Gastroesophageal sphincter (tissue), 4 donors: ENCODE measurements around the gene FGFR3. TPM values are rescaled to one million over a fixed set of nuclear protein-coding genes. Genes with fewer than 3 reads are reported as not detected.
A peak's percentile ranks its signal among the peaks of the same experiment; 100 is the strongest.

Experiments
- ATAC-seq: fragments of 150-250 bp; one replicate; pipeline ENCODE4 v1.9.1; 2016; ENCODE audit warnings: mild to moderate bottlenecking, moderate library complexity
- H3K27ac ChIP-seq, 4 donors: fragments of 200-600 bp; sonication (generic) in 3 of 4; 1 replicate in 3 of 4; 2 replicates in 1 of 4; pipeline ENCODE4 v1.5.1; 2016 to 2019
- H3K27me3 ChIP-seq: fragments of 200-600 bp; sonication (generic); one replicate; pipeline ENCODE4 v1.5.1; 2019
- H3K36me3 ChIP-seq, 2 donors: fragments of 200-600 bp; sonication (generic); one replicate each; pipeline ENCODE4 v1.5.1; 2019; ENCODE audit warnings: control low read depth in 1 of 2
- H3K4me1 ChIP-seq, 3 donors: fragments of 200-600 bp; sonication (generic); 1 replicate in 2 of 3; 2 replicates in 1 of 3; pipeline ENCODE4 v1.5.1; 2016 to 2019; ENCODE audit warnings: control low read depth in 2 of 3
- H3K4me3 ChIP-seq, 2 donors: fragments of 200-600 bp; sonication (generic); one replicate each; pipeline ENCODE4 v1.5.1; 2019; ENCODE audit warnings: mild to moderate bottlenecking in 1 of 2, moderate library complexity in 1 of 2
- H3K9me3 ChIP-seq, 3 donors: fragments of 200-600 bp; sonication (generic); one replicate each; pipeline ENCODE4 v1.5.1; 2017 to 2019; ENCODE audit warnings: control low read depth in 2 of 3
- CTCF ChIP-seq, 4 experiments: fragments of 200-600 bp in 2 of 4; fragments of 450-650 bp in 2 of 4; sonication (generic) in 1 of 4; IDR thresholded peaks; one replicate each; pipeline ENCODE4 v1.5.1; 2017 to 2019; ENCODE audit warnings: antibody characterized with exemption in 4 of 4, mild to moderate bottlenecking in 2 of 4, moderate library complexity in 2 of 4
- EP300 ChIP-seq: sonication (generic); formaldehyde crosslinking; IDR thresholded peaks from one replicate; pipeline ENCODE4 v1.6.1; 2017; ENCODE audit warnings: antibody characterized with exemption, mild to moderate bottlenecking
- POLR2A ChIP-seq, 2 donors: fragments of 450-650 bp; IDR thresholded peaks; one replicate each; pipeline ENCODE4 v1.6.1; 2017; ENCODE audit warnings: antibody characterized with exemption in 2 of 2, mild to moderate bottlenecking in 2 of 2, moderate library complexity in 1 of 2
- POLR2AphosphoS5 ChIP-seq: sonication (generic); formaldehyde crosslinking; IDR thresholded peaks from one replicate; pipeline ENCODE4 v1.6.1; 2017; ENCODE audit warnings: antibody characterized with exemption
- WGBS, 2 donors: methylation state at CpG; one replicate each; pipeline ENCODE4 v1.1.5; 2018; ENCODE audit warnings: low coverage in 1 of 2; 5-methylcytosine and 5-hydroxymethylcytosine counted together
- total RNA-seq, 4 donors: library from RNA; depleted of rRNA; stranded (reverse); fragments of >200 nt; gene quantifications; one replicate each; pipeline ENCODE4 v1.1.0, GENCODE V29; 2016

Gene FGFR3
- total RNA-seq, 4 donors from 2014 or later, result 1.4 to 17.7 (median 1.8) TPM

GRCh38 chr4:1759818-1760223, 33.3 kb upstream of the FGFR3 start:
- Histone ChIP-seq H3K4me3 (no peak overlapping the region), H3K36me3 (no peaks in the 10 kb centered on the region), H3K27me3 (peaks cover 12% of the 10 kb centered on the region), H3K9me3 (no peaks in the 10 kb centered on the region), H3K27ac (no peak overlapping the region), H3K4me1 (peaks cover 0 to 17% (median 8%) of the 10 kb centered on the region in 3 donors)
- no CpG with 5 or more reads among the region's 13 CpGs for WGBS, 2 donors
- TF ChIP-seq POLR2AphosphoS5 (no peak), EP300 (no peak), CTCF (IDR thresholded peaks at IDR 0.05) (no peak), POLR2A (IDR thresholded peaks at IDR 0.05) (no peak)
- ATAC-seq, result no peak

- H3K27me3 ChIP-seq, result peaks cover 13% of the 10 kb centered on the region
- WGBS, 2 donors, result no CpG with 5 or more reads among the region's 25 CpGs
- H3K9me3 ChIP-seq, result no peaks in the 10 kb centered on the region
- H3K4me1 ChIP-seq, result peaks cover 0 to 17% (median 8%) of the 10 kb centered on the region in 3 donors
- H3K36me3 ChIP-seq, result no peaks in the 10 kb centered on the region
- ATAC-seq, result no peak
- H3K27ac ChIP-seq, result no peak overlapping the region
- TF ChIP-seq POLR2AphosphoS5 (no peak), CTCF (IDR thresholded peaks at IDR 0.05) (no peak), POLR2A (IDR thresholded peaks at IDR 0.05) (no peak), EP300 (no peak)
- H3K4me3 ChIP-seq, result no peak overlapping the region
Measured at GRCh38 chr4:1760521-1761071, 32.5 kb upstream of the FGFR3 start.

DNA sequence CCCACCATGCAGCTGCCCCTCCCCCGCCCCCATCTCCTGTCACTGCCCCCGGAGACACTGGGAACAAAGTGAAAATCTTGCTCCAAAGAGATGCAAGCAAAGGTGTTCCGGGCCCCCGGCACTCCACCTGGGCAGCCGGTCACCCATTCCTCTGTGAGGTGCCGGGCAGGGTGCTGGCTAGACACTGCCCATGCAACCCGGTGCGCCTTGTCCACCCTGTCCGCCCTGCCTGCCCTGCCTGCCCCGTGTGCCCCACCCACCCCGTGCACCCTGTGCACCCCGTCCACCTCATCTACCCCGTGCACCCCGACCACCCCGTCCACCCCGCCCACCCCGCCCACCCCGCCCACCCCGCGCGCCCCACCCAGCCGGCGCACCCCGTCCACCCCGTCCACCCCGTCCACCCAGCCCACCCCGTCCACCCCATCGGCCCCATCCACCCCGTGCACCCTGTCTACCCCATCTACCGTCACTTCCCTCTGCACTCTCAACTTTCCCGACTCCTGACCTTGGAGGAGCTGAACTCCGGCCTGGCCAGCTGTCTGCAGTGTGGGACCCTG, 31.9 kb upstream of the FGFR3 start:
- Histone ChIP-seq H3K27ac (no peak overlapping the region), H3K9me3 (no peaks in the 10 kb centered on the region), H3K36me3 (no peaks in the 10 kb centered on the region), H3K4me1 (peaks cover 0 to 18% (median 8%) of the 10 kb centered on the region in 3 donors), H3K4me3 (no peak overlapping the region), H3K27me3 (peaks cover 17% of the 10 kb centered on the region)
- no peak for ATAC-seq
- WGBS, 2 donors, result no CpG with 5 or more reads among the region's 32 CpGs
- TF ChIP-seq POLR2AphosphoS5, result no peak

DNA sequence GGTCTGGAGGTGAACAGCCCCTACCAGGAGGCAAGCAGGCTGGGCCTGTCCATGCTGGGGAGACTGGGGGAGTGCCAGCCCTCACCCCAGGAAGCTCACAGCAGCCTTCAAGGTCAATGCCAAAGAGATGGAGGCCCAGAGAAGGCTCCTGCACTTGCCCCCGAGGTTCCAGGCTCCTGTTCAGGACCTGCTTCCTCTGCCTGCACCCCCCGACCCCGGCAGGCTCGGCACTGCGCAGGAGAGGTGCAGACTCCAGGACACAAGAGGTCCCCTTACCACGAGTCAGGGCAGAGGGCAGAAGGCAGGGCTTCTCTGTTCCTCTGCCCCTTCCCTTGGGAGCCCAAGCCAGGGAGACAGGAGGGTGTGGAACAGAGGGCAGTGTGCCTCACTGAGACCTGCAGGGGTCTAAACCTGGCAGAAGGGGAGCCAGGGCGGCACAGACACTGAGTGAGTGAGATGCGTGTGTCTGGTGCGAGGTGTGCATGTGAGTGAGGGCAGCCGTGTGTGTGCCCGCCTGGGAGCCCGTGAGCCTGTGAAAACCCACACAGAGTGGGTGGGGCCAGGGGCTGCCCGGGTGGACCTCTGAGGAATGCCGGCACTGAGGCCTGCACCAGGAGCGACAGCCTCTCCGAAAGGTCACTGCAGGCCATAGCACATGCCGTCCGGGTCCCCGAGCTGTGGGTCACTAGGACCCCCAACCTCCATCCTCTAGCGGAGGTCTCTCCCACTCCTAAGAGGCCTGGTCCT, 30.7 kb upstream of the FGFR3 start:
- Histone ChIP-seq H3K9me3 (no peaks in the 10 kb centered on the region), H3K36me3 (no peaks in the 10 kb centered on the region), H3K27me3 (peaks cover 27% of the 10 kb centered on the region), H3K4me1 (peaks cover 0 to 29% (median 13%) of the 10 kb centered on the region in 3 donors), H3K27ac (no peak overlapping the region), H3K4me3 (no peak overlapping the region)
- WGBS, 2 donors, result 88% methylated on average over 3 of the region's 20 CpGs; no CpG with 5 or more reads in 1 of the 2 donors
- TF ChIP-seq POLR2A (IDR thresholded peaks at IDR 0.05) (no peak), POLR2AphosphoS5 (no peak), EP300 (no peak), CTCF (IDR thresholded peaks at IDR 0.05) (no peak)
- ATAC-seq, result no peak

GRCh38 chr4:1763070-1763549, 30.0 kb upstream of the FGFR3 start:
- TF ChIP-seq EP300 (no peak), POLR2A (IDR thresholded peaks at IDR 0.05) (no peak), CTCF (IDR thresholded peaks at IDR 0.05) (no peak), POLR2AphosphoS5 (no peak)
- H3K27ac ChIP-seq, result peak overlapping the region in 2 of 4 donors; percentile 19 to 55
- WGBS, 2 donors, result 38% methylated on average over 12 of the region's 31 CpGs; no CpG with 5 or more reads in 1 of the 2 donors
- H3K4me3 ChIP-seq, result peak overlapping the region in 1 of 2 donors; percentile 39
- H3K27me3 ChIP-seq, result peaks cover 33% of the 10 kb centered on the region
- no peak for ATAC-seq
- peaks cover 0 to 36% (median 13%) of the 10 kb centered on the region in 3 donors for H3K4me1 ChIP-seq
- H3K36me3 ChIP-seq, result no peaks in the 10 kb centered on the region
- H3K9me3 ChIP-seq, result no peaks in the 10 kb centered on the region
